SH-SY5Y (cell line): ENCODE data around the gene MDH1.

Experiments
- GATA2 ChIP-seq: IDR thresholded peaks from 2 replicates; pipeline ENCODE4 v1.6.1; 2011; ENCODE audit warnings: mild to moderate bottlenecking, low read depth, low read length
- GATA3 ChIP-seq: IDR thresholded peaks from 2 replicates; pipeline ENCODE4 v1.6.1; 2011; ENCODE audit warnings: low read depth, mild to moderate bottlenecking, low read length, moderate library complexity

Gene MDH1

DNA sequence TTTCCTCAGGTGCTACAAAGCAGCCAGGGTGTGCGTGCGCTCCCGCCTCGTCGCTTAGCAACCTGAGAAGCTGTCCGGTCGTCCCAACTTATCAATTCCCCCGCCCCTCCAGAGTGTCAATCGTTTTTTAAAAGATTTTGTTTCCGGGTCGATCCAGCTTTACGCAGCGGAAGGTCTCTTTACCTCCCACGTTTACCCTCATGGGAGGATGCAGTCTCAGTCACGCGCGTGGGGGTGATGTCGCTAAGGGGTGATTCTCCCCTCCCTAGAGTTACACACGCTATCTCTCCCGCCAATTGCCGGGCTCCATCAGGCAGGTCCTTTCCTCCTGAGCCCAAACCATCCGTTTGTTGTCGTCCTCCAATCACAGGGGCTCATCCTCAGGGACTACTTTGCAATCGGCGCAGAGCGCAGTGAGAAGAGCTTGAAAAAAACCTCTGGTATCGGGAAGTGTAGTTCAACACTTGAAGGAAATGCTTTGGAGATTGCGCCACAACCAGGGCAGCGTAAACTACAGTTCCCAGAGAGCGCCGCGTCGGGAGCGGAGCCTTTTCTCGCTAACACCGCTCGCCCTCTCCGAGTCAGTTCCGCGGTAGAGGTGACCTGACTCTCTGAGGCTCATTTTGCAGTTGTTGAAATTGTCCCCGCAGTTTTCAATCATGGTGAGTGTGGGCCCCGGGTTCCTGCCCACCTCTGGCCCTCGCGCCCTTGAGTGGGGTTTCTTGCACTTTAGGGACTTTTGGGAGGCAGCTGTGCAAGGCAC lies at the start of gene MDH1, which contains the start of gene WDPCP:
MDH1 (plus strand) TSS at position 579 of the 763 bp plus-strand sequence; CDS start at position 660, 81 bp downstream.
WDPCP (minus strand) TSS at position 93 of the 763 bp plus-strand sequence. CDS start 206 bp downstream, outside the sequence.
- TF ChIP-seq GATA2 = no peak
- no peak for TF ChIP-seq GATA3

DNA sequence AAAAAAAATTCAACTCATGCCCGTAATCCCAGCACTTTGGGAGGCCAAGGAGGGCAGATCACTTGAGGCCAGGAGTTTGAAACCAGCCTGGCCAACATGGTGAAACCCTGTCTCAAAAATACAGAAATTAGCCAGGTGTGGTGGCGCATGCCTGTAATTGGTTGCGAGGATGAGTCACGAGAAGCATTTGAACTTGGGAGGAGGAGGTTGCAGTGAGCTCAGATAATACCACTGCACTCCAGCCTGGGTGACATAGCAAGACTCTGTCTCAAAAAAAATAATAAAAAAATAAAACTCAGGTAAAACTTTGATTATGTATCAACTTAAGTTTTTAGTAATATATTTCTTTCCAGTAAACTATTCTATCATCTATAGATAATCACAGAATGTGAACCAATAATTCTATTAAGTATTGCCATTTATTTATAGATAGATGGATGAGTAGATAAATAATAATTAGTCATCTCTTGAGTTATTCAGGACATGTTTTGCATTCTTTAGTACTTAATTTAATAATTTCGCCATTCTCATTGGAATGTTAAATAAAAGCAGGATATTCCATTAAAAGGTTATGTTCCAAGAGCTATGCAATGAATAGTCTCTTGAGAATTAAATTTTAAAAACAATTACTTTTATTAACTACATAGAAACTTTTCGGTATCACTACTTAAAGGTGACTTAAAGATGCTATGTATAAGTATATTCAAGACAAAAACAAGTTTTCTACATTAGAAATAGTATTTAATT lies 49.2 kb upstream of the MDH1 start:
- TF ChIP-seq GATA2 (no peak), GATA3 (no peak)

DNA sequence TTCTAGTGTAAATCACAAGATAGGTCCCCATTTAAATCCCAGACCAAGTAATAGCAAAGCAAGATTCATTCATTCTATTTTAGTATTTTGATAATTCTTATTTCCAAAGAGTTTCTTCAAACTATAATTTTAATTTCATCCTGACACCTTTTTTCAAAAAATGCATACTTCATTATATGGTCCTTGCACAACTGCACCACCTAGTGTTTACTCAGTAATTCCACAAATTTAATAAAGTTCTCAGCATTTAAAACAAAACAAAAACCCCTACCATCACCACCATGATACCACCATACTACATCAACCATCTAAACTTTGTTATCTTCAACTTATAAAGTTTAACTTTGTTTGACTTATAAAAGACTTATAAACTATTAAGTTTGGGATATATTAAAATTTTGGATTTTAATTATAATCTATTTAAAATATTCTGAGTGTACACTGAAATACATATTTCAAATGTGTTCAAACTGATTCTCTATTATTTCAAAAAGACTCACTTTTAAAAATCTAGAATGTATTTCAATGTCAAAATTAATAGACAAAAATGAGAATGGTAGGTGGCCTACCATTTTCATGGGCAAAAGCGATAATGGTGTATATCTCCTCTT lies 44.6 kb upstream of the MDH1 start:
- TF ChIP-seq GATA2 = no peak
- no peak for TF ChIP-seq GATA3

DNA sequence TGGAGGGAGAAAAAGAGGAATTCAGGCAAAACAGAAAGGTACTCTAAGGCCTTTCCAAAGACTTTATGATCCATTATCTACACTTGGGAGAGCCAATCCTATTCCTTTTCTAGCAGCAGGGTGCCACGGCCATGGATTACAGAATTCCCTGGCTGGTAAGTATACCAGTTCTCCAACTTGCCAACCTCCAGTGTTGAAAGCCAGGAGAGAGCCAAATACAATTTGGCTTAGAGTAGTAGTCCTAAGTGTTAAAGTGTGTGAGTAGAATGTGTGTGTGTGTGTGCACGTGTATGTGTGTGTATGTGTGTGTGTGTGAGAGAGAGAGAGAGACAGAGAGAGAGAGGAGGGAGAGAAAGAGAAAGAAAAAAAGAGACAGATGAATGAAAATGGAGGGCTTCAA lies 43.7 kb upstream of the MDH1 start:
- no peak for TF ChIP-seq GATA3
- TF ChIP-seq GATA2 = no peak

DNA sequence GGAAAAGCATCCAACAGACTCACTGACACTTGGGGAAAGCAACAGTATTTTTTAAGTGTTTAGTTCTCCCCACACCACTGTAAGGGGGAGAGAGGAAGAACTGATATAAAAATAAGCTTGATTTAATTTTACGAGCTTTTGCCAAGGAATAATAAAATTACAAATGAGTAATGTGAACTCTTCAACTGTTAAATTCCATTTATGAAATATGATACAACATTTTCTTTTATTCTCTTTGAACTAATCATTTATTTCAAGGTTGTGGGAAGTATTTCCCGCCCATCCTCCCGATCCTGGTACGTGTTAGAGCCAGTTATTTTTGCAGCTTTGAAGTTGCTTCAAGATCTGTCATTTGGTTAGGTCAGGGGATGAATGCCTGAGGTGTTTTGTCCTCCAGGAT lies 35.7 kb upstream of the MDH1 start:
- no peak for TF ChIP-seq GATA2
- TF ChIP-seq GATA3 = no peak

DNA sequence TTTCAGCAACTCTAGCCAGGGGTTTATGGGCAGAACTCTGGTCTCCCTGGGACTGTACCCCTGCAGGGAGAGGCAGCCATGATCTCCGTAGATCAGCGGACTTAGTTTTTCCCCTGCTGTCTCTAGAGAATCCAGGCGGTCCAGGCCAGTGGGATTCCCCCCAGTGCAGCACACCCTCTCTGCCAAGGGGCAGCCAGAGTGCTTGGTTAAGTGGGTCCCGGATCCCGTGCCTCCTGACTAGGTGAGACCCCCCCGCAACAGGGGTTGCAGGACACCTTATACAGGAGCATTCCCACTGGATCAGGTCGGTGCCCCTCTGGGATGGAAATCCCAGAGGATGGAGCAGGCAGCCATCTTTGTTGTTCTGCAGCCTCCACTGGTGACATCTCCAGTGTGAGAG lies 33.5 kb upstream of the MDH1 start:
- TF ChIP-seq GATA2 (no peak), GATA3 (no peak)

DNA sequence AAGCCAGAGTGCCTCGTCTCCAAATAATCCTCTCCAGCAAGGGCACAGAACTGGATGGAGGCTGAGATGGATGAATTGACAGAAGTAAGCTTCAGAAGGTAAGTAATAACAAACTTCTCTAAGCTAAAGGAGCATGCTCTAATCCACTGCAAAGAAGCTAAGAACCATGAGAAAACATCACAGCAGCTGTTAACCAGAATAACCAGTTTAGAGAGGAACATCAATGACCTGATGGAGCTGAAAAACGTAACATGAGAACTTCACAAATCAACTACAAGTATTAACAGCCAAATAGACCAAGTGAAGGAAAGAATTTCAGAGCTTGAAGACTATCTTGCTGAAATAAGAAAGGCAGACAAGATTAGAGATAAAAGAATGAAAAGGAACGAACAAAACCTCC lies 32.8 kb upstream of the MDH1 start:
- TF ChIP-seq GATA3 (no peak), GATA2 (no peak)

DNA sequence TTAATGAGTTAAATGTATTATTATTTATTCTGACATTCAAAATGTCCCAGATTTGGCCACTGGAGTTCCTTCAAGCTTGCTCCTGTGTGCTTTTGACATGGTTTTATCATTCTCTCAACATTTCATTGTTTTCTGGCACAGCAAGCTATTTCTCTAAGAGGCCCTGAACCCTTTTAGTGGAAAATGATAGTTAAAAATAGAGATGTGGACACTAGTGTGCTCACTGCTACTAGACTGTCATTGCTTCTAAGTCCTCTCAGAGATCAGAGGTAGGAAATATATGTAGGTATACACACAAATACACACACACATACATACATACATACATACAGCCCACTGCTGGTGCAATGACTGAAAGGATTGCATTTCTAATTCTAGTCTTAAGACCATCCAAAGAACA lies 26.0 kb upstream of the MDH1 start:
- TF ChIP-seq GATA3 = no peak
- TF ChIP-seq GATA2 = no peak

DNA sequence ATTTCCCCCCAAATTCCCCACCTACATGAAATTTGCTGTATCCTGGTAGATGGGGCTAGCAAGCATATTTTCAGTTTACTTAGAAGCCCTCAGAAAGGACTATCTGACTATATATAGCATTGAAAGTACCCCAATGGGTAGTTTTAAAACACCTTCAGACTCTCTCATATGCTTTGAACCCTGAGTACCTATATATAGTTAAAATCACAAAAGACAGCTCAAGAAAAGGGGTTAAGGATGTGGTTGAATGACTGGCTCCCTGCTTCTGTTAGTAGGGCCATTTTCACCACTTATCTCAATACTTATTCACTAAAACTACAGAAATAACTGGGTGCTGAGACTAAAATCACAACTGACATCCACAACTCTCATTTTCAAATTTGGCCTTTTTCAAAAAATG lies 19.0 kb upstream of the MDH1 start:
- TF ChIP-seq GATA2 = no peak
- no peak for TF ChIP-seq GATA3

DNA sequence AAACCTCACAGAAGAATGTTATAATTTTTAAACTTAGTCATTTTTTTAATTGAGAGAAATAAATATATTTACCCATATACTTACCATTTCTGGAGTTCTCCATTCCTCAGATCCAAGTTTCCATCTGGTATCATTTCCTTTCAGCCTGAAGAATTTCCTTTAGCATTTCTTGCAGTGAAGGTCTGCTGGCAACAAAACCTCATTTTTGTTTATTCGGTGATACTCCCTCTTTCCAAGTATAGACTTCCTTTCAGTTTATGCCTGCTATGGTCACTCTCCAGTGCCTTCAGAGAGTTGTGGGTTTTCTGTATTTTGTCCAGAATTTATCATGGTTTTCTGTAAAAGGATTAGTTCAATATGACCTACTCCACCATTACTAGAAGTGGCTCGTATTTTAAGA lies 17.5 kb upstream of the MDH1 start:
- TF ChIP-seq GATA3 = no peak
- TF ChIP-seq GATA2 = no peak

DNA sequence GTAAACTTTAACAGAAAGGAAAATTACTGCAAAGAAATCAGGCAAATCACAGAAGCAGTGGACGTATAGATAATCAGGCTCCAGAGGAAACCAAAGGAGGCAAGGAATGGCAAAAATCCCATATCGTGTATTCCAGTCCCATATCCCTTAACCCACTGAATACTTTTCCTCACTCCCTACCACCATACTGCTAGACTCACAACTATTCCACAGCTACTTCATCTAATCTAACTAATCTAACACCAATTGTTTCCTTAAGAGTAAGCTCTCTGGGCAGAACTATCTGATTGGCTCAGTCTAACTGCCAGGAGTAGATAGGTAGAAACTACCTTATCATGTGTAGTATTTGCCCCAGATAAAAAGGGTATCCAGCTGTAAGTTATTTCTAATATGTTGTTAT lies 16.8 kb upstream of the MDH1 start:
- TF ChIP-seq GATA2 (no peak), GATA3 (no peak)

DNA sequence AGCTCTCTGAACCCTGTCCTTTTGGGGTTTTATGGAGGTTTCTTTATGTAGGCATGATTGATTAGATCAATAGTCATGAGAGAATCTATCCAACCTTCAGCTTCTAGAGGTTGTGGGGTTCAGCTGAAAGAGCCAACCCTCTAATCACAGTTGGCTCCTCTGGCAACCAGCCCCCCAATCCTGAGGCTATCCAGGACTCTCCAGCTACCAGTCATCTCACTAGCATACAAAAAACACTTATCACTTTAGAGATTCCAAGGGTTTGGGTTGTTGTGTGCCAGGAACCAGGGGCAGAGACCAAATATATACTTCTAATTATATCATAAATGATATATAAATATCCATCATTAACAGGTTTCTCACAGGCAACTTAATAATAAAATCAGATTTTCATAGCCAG lies 12.2 kb upstream of the MDH1 start:
- no peak for TF ChIP-seq GATA2
- TF ChIP-seq GATA3 = no peak

DNA sequence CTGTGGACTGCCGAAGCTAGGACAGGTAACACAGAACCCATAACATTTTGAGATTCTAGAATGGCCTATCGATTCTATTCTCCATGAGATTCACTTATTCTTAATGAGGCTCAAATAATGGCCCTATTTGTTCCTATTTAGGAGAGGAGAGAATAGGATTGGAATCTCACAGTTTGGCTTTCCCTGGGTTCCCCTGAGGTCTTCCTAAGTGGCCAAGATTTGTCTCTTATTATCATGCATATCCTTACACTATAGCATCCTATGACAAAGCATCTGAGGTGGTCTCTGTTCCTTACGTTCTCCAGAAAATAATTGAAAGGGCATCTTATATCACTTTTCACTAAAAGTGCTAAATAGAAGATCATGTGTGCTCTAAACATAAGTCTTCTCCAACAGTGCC lies 10.0 kb upstream of the MDH1 start:
- TF ChIP-seq GATA3 (no peak), GATA2 (no peak)

DNA sequence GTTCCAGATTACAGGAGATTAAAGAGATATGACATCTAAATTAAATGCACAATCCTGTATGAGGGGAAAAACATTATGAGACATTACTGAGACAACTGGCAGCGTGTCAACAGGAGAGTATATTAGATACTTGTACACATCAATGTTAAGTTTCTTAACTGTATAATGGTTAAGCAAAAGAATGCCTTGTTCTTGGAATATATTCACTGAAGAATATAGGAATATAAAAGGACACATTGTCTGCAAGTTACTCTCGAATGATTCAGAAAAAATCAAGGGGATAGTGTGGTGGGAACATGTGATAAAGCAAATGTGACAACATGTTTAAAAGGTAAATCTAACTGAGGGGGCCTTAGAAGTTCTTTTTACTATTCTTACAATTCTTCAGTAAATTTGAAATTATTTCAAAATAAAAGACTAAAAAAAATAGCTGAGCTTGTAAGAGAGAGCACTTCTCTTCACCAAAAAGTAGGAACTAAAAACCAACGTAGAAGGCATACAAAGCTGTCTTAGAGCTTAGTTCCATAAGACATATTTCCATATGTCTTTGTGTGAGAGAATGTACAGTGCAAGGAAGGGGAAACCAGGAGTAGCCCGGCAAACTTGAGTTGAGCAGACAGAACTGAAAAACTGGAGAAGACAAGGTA lies 8.0 kb upstream of the MDH1 start:
- TF ChIP-seq GATA2 (no peak), GATA3 (no peak)
